Neural progenitor cell (in vitro differentiated cells): ENCODE data around the gene ZBED1.
"Not testable (repeated sequence)": the region's sequence is repeated elsewhere in the genome, so short reads cannot be mapped to it uniquely, and the experiment has no call there.

ENCODE experiments used
- EZH2phosphoT487 ChIP-seq: fragments of 200-600 bp; sonication (generic); IDR thresholded peaks from 2 replicates; pipeline ENCODE4 v1.6.1; 2017; ENCODE audit warnings: antibody characterized with exemption
- TF ChIP-seq, protein P1 (sequence below): fragments of 200-600 bp; sonication (generic); IDR thresholded peaks from 2 replicates; pipeline ENCODE4 v1.5.1; 2017; ENCODE audit warnings: antibody characterized with exemption, mild to moderate bottlenecking

- TF ChIP-seq, protein P1, sequence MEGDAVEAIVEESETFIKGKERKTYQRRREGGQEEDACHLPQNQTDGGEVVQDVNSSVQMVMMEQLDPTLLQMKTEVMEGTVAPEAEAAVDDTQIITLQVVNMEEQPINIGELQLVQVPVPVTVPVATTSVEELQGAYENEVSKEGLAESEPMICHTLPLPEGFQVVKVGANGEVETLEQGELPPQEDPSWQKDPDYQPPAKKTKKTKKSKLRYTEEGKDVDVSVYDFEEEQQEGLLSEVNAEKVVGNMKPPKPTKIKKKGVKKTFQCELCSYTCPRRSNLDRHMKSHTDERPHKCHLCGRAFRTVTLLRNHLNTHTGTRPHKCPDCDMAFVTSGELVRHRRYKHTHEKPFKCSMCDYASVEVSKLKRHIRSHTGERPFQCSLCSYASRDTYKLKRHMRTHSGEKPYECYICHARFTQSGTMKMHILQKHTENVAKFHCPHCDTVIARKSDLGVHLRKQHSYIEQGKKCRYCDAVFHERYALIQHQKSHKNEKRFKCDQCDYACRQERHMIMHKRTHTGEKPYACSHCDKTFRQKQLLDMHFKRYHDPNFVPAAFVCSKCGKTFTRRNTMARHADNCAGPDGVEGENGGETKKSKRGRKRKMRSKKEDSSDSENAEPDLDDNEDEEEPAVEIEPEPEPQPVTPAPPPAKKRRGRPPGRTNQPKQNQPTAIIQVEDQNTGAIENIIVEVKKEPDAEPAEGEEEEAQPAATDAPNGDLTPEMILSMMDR, result not testable (repeated sequence)
- TF ChIP-seq EZH2phosphoT487, result not testable (repeated sequence)
These were observed 27.7 kb downstream of the ZBED1 start for GRCh38 chrX:2473064-2473463.
